Iris pigment epithelial cell (primary cell): Measurements from ENCODE around the gene CDH9.

Experiments used
- DNase-seq: peaks from one replicate; pipeline ENCODE4 v3.0.0-alpha.2; 2011; ENCODE audit warnings: low read depth

The CDH9 gene

DNA sequence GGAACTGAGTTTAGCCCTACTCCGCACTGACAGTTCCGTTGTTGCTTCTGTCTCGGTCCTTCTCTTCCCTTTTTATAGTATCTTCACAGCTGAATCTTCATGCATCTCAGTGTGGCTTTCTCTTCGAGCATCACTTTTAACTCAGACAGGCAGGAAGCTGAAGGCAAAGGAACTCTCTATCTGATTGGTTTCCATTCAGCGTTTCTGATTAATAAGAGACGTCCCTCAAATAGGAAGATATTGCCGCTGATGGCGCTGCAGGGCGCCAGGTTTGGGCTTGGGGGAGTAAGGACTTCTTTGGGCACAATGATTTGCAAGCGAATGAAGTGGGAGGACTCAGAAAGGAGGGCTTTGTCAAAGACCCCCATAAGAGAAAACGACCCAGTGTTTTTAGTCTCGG, at the start of gene CDH9:
CDH9 (minus strand) TSS at position 111 of the 400 bp plus-strand sequence. CDS start 50,253 bp downstream, outside the sequence.
- DNase-seq: no peak

DNA sequence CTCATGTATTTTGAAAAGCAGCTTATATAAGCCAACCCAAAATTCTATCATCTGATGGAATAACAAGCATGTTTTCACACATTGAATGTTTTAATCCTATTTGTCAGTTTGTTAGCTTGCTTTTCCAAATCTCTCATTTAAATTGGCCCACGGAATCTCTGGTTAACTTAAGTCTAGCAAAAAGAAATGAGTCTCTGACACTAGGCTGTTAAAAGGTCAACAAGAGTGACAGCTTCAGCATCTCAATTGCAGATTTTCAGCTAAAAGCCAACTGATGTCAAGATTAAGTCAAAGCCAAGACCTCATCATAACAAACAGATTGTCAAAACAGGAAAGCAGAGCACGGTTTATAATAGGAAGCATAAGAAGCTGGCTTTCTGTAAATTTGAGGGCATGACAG, 49.4 kb upstream of the CDH9 start:
- DNase-seq: no peak

GRCh38 chr5:27083449-27084415, 45.3 kb upstream of the CDH9 start:
- no peak for DNase-seq

- DNase-seq: no peak
Measured at GRCh38 chr5:27080147-27080546, 41.8 kb upstream of the CDH9 start.

DNA sequence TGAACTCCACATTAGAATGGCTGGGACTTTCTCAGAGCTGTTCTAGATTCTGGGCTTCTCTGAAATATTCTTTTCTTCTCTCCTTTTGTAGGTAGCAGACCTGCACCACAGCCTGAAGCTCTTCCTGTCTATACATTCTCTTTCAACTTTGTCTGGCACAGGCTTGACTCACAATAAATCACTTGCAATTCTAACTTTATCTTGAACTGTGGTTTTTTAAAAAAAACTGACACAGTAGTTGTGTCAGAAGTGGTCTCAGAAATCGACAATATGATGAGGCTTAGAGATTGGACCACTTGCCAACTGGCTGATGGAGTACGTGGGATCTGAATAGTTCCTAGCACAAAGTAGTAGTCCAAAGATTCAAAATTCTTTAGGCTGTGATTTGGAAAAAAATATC, 24.1 kb upstream of the CDH9 start:
- no peak for DNase-seq

- no peak for DNase-seq
Measured at GRCh38 chr5:27048510-27048909, 10.1 kb upstream of the CDH9 start.

GRCh38 chr5:27041372-27041771, 3.0 kb upstream of the CDH9 start:
- no peak for DNase-seq

- DNase-seq: no peak
Measured at GRCh38 chr5:27034565-27034964, 3.8 kb downstream of the CDH9 start.

GRCh38 chr5:27026801-27027200, 11.6 kb downstream of the CDH9 start:
- DNase-seq: peak; percentile 6

GRCh38 chr5:27026063-27026462, 12.3 kb downstream of the CDH9 start:
- no peak for DNase-seq

DNA sequence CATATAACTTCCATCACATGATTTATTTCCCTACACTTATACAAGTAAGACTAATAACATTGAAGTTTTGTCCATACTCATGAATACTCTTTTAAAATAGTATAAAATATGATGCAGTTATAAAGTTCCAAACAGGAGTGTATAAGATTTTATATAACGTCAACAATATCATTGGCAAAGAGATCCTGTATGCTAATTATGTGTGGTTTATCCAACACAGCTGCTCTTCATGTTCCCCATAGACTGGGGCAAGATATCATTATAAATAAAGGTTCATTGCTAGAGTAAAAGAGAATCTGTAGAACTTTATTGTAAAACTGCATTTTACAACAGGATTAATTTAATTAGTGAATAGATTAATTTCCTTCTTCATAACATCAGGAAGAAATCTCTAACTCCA, 16.9 kb downstream of the CDH9 start:
- DNase-seq: no peak

- DNase-seq: peak; percentile 22
Measured at GRCh38 chr5:27020973-27021372, 17.4 kb downstream of the CDH9 start.

GRCh38 chr5:27015758-27016157, 22.6 kb downstream of the CDH9 start:
- DNase-seq: no peak

- no peak for DNase-seq
Measured at GRCh38 chr5:27011274-27011673, 27.1 kb downstream of the CDH9 start.

DNA sequence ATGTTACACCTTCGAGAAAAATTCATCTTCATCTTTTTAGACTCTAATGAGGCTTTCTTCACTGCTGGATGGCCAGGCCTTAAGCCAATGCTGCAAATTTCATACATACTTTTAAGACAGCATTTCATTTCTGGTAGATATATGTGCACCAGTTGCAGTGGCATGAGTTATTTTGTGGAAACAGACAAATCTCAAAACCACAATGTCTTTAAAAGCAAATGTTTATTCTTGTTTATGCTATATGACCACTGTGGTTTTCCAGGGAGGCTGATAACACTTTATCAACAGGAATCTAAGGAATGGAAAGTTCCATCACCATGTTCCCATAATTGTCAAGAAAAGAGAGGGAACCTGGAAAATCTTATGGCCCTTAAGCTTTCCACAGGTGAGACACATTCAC, 27.7 kb downstream of the CDH9 start:
- DNase-seq: no peak

- no peak for DNase-seq
Measured at GRCh38 chr5:27009540-27009915, 28.9 kb downstream of the CDH9 start.

DNA sequence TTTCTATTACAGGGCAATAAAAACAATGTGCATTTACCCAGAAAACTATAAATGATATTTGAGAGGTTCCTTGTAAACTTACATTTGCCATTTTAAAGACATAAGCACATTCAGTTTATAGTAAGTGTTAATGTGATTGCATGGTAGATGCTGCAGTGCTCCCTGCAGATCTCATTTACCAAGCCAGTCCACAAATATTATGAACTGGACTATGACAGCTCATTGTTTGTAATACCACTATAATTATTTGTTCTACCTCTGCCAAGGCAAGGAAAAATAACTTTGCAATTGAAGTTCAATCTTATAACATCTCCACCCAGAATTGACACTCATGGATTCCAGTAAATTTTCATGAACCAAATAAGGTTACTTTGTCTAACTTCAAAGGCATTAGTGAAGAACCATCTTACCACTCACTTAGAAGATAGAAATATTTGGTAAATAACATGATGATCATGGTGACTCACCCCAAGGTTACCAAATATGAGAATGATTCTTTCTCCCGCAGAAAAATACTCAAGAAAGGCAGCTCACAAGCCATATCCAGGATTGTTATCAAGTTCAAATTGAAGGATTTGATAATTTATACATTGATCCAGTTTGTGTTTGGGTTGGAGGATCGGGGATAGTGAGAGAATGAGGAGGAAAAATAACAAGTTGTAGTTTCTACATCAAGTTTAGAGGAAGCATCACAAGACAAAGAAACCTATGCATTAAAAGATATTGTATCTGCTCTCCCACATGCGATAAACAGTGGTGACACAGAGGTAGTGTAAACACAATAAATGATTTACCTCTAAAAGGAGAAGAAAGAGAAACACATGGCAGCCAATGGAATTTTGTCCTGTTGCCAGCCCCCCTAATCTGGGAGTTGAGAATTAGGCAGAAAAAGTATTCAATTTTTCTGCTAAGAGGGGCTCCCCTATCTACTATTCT, 29.5 kb downstream of the CDH9 start:
- DNase-seq: no peak

DNA sequence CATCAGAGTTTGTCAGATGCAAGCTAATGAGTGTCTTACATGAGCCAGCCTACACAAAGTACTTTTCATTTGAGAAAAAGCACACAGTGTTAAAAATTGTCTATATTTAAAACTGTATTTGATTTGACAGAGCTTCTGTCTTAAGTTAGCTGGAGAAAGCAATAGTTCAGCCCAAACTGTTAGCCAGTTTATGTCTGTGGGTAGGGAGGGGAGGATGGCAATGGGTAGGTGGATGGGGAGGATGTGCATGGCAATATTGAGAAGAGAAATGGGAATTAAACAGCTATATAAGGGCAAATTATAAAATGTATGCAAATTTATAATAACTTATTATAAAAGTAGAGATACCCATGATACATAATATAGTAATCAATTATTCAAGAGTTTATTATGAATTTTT, 31.3 kb downstream of the CDH9 start:
- no peak for DNase-seq

DNA sequence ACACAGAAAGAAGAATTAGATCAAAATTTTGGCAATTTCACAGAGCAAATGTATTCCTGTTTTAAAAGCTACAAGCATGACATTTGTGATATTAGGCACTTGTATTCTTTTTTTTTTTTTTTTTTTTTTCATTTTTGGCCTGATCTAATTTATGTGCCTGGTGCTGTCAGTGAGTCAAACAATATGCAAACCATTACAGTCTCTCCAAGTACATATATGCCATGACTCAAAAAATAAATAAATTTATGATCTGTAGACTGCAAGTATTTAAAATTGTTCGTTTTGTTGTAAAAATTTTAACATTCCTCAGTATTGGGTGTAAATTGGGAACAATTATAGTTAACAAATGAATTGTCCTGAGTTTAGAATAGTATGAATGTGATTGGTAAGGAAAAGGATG, 51.4 kb downstream of the CDH9 start:
- no peak for DNase-seq

GRCh38 chr5:26981750-26982149, 56.6 kb downstream of the CDH9 start:
- no peak for DNase-seq

GRCh38 chr5:26959290-26959689, 79.1 kb downstream of the CDH9 start:
- DNase-seq: no peak

DNA sequence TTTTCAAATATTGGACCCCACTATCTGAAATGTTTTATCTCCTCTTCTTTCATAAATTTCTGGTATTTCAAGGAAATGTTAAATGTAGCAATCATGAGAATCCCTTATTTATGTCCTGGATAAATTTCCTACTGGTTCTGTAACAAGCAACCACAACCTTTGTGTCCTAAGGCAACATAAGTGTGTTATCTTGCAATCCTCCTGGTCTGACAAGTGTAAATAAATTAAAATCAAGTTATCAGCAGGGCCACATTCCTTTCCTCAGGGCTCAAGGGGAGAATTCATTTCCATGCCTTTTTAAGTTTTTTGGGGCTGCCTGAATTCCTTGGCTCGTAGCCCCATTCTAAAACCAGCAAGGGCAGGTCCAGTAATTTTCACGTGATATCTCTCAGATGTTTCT, 83.2 kb downstream of the CDH9 start:
- DNase-seq: no peak

- DNase-seq: peak; percentile 0
Measured at GRCh38 chr5:26948921-26949320, 89.5 kb downstream of the CDH9 start.
